Erythroblast (primary cell): Measurements from ENCODE around the gene UBE3B.

Experiments
- GATA1 ChIP-seq: IDR thresholded peaks from 2 replicates; pipeline ENCODE4 v1.6.1; 2011; ENCODE audit warnings: low read depth, mild to moderate bottlenecking, control low read depth, low read length, moderate library complexity
- POLR2A ChIP-seq: IDR thresholded peaks from 2 replicates; pipeline ENCODE4 v1.6.1; 2011; ENCODE audit warnings: mild to moderate bottlenecking, low read length

- TF ChIP-seq POLR2A (no peak), GATA1 (no peak)
Measured at GRCh38 chr12:109461049-109461845, 16.2 kb upstream of the UBE3B start.
